DMS 273 (cell line): ENCODE data around the gene NEK7.
A peak's percentile ranks its signal among the peaks of the same experiment; 100 is the strongest.

Experiments used
- DNase-seq: peaks from one replicate; lab custom pipeline; 2025; ENCODE audit not compliant: unreplicated experiment; lab: John Stamatoyannopoulos, UW

NEK7 gene

GRCh38 chr1:198141668-198142351 lies 15.0 kb upstream of the NEK7 start:
- no peak for DNase-seq

GRCh38 chr1:198143797-198144196 lies 13.0 kb upstream of the NEK7 start:
- DNase-seq: no peak

DNA sequence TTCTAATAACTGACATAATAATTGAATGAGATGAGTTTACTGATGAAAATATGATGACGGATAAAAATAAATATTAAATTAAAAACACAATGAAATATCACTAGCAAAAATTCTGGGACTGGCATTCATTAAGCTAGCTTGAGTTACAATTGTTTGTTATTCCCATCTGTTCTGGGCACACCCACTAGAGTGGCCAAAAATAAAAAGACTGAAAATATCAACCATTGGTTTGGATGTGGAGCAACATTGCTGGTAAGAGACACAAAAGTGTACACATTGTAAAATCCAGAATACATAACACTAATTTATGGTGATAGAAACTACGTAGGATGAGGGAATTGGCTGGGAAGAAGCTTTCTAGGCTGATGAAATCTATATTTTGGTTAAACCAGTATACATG lies 9.6 kb upstream of the NEK7 start:
- no peak for DNase-seq

- DNase-seq: no peak
These were observed 6.4 kb upstream of the NEK7 start for GRCh38 chr1:198150369-198150768.

DNA sequence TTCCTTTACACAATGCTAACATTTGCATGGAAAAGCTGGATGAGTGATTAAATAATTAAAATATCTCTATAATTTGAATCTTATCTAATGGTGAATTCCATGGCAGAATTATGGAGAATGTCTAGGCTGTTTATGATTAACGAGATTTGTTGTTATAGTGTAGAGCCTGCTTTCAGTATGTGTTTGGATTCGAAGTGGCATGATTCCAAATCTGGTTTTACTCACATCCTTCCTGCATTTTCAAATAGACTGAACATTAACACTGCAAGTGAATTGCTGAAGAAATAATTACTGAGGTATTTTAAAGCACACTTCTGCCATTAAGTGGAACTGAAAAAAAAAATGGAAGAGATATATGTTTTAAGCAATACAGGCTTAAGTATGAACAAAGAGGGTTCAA lies 5.1 kb upstream of the NEK7 start:
- DNase-seq: no peak

DNA sequence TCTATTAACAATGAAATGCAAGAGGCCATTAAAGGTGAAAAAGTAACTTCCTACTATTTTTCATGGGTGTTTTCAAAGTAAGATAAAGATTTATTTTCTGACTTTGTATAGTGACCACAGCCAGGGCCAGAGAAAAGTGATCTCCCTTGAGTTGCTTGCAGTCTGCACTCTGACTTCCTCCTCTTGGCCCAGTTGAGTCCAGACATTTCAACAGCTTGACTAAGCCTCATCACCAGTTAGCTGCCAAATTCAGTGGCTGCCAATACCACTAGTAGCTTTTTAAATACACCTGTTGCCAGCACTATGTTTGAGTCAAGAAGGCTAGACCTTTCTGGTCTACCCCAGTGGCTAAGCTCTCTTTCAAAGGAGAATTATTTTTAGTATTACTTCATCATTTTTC lies 3.7 kb upstream of the NEK7 start:
- DNase-seq: peak; percentile 23

GRCh38 chr1:198153804-198154203 lies 3.0 kb upstream of the NEK7 start:
- DNase-seq: no peak

DNA sequence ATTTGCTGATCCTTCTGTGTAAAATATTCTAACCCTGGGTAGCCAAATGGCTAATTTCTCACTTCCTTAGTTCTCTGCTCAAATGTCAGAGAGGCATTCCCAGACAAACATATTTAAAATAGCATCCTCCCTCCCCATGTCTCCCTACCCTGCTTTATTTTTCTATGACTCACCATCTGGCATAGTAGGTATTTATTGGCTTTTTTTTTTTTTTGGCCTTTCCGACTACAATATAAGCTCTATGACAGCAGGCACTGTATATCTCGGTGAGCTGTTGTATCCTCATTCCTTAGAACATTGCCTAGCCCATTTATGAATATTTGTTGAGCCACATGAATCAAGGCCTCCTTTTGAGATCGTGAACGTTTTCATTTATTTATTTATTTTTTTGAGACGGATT lies 1.5 kb upstream of the NEK7 start:
- DNase-seq: peak; percentile 33

DNA sequence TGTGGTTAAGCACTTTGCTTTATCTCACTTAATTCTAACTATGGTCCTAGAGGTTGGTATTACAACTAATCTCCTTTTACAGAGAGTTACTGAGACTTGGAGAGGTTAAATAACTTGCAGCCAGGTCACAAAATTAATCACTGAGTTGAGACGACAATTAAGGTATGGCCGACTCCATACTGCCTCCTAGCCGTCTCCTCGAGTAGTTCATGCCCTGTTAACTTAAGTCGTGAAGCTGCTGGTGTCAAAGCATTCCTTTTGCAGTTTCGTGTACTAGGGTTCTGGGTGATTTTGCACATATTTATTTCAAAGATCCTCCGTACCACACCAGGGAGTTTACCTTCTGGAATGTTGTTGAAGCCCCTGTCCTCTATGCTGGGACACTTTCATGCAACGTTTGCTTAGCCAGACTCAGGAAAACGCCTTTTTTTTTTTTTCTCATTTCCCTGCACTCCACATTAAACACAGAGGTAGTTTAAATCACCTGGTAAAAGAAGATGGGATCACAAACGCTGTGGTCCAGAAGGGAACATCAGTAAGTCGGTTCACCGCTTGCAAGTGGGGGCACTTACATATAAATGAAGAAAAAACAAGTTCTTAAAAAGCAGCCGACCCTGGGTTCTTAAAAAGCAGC lies 570 bp upstream of the NEK7 start:
- peak; percentile 81 for DNase-seq

DNA sequence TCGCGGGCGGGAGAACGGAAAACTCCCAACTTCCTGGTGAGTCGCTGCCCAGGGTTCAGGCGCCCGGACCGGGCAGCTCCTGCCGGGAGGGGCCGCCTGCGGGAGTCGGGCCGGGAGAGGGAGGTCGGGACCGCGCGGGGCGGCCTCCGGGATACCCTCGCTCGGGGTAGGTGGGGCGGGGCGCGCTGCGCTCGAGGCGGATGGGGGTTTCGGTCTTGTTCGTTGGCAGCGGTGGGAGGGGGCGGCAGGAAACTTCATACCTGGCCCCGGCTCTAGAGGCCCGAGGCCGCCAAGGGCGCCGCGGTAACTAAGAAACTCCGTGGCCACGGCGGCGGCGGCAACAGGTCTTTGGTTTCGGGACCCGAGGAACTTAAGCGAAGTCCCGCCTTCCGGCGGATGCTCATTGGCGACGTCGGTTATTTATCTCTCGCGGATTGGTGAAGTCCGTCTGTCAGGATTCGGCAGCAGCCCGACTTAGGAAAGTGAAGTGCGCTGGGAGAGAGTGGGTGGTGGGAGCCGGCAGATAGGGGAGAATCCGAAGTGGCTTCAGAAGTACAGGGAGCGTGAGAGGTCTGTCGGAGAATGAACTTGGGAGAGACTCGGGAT lies 546 bp downstream of the NEK7 start:
- DNase-seq: peak; percentile 97

DNA sequence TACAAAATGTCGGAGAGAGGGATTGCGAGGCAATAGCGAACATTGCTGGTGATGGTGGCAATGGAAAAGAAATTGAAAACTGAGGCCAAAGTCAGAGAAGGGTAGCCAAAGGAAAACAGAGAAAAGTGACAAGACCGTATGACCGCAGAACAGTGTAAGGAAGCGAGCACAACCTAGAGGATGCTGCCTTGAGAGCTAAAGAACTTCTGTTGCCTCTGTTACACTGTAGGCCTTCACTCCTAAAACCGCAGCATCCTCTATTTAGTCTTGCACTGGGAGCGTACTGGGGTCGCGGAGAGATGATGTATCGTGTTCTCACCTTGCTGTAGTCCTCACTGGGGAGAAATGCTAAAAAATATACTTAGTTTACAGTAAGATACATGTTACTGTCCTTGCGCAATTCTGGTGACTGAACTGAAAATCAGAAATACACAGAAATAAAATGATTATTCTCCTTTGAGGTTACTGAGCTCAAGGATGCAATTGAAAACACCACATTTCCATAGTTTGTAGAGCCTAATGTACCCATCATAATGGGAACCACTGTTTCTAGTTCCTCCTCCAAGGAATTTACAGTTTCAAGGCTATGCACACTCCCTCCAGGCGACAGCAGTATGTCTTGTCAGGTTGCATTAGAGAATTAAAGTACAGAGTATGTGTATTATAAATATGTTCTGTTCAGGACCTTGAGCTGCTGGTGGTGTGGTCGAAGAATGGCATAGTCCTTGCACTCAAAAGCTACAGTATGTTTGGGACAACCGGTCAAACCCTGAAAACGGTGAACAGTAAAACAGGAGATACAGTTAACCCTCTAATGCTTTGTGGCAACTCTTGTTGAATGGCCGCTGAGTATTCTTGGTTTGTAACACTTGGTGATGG lies 1.3 kb downstream of the NEK7 start:
- peak; percentile 56 for DNase-seq

GRCh38 chr1:198158735-198159589 lies 2.2 kb downstream of the NEK7 start:
- DNase-seq: peak; percentile 96

GRCh38 chr1:198160222-198160621 lies 3.4 kb downstream of the NEK7 start:
- DNase-seq: peak; percentile 27

GRCh38 chr1:198160946-198161614 lies 4.3 kb downstream of the NEK7 start:
- DNase-seq: no peak

GRCh38 chr1:198161718-198162090 lies 4.9 kb downstream of the NEK7 start:
- DNase-seq: no peak

DNA sequence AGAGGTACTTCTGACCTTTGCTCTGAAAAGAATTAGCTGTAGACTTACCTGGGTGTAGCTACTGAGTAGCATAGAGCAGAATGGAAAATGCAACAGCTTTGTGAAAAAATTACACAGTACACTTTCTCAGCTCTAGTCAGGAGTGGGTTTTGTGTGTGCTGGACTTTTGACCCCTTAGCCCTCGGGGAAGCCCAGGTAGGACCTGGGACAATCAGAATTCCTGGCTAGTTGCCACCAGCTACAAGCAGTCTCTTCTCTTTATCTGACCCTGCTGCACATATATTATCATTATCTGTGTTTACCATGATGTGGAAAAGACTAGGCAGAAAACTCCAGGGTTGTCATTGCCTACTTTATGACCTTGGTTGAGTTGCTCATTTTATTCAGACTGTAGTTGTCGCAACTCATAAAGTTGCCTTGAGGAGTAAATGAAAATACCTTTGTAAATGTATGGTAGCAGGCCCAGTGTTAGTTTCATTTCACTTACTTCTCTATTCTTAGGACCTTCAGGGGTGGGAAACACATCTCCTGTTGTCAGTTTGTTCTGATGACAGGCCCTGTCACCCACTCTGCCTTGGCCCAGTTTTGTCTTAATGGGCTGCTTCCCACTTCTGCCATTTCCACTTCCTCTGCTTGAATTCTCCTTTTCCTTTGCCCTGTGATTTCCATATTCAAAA lies 5.4 kb downstream of the NEK7 start:
- no peak for DNase-seq

DNA sequence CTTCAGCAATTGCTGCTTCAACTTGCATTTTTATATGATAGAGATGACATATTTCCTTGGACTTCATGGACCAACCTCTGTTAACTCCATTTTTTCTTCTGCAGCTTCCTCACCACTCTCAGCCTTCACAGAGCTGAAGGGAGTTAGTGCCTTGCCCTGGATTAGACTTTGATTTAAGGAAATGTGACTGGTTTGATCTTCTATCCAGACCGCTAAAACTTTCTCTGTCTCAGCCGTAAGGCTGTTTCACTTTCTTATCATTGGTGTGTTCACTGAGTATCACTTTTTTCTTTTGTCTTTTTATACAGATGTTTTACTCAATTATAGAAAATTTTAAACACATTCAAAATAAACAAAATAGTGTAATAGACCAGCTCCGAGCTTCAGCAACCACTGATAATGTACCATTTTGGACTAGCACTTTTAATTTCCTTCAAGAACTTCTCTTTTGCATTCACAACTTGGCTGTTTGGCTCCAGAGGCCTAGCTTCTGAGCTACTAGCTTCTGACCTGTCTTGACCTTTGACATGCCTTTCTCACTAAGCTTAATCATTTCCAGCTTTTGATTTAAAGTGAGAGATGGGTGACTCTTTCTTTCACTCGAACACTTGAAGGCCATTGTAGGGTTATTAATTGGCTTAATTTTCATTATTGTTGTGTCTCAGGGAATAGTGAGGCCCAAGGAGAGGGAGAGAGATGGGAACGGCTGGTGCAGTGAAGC lies 9.3 kb downstream of the NEK7 start:
- no peak for DNase-seq

DNA sequence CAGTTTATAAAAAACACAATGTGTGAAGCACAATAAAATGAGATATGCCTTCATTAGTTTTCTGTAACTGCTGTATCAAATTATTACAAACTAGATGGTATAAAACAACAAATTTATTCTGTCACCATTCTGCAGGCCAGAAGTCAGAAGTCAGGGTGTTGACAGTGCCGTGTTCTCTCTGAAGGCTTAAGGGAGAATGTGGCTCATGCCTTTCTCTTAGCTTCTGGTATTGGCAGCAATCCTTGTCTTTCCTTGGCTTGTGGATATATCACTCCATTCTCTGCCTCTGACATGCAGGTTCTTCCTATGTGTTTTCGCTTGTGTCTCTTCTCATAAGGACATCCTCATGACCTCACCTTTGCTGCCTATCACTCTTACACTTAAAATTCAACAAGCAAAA lies 10.1 kb downstream of the NEK7 start:
- DNase-seq: no peak

DNA sequence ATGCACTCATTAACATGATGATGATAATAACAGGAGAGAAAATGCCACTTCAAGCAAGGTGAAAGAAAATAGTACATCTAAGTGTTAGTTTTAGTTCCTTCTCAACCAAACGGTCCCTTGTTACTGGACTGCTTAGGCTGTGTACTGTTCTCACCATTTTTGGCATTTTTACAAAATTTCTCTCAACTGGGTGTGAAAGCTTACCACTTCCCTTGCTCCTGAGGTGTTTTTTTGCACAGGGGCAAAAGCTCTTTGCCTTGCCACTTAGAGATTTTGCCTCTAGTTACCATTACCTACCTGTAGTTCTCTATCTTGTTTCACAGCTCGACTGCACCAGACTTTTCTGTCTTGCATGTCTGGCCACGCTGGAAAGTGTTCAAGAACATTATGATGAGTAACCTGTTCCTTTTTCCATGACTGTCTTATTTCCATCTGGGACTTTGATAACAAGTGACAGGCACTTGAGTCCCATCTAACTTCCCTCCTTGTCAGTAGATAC lies 10.7 kb downstream of the NEK7 start:
- peak; percentile 30 for DNase-seq
